ENCODE measurements around the gene ERP44. TPM values are rescaled to one million over a fixed set of nuclear protein-coding genes. Genes with fewer than 3 reads are reported as not detected.

Gene ERP44
- polyA plus RNA-seq, 1 donor (not counting 4 experiments of a cell fraction or from before 2014, with no cell fraction given): 17.6 TPM

- H3K4me1 ChIP-seq (ENCODE audit: control insufficient read depth, extremely low read depth, insufficient read depth, low read length): no peaks in the 10 kb centered on the region
- no peak overlapping the region for H3K9ac ChIP-seq (ENCODE audit: control insufficient read depth, extremely low read depth, insufficient read depth, low read length)
- H3K27me3 ChIP-seq (ENCODE audit: control insufficient read depth, extremely low read depth, insufficient read depth, low read length): no peaks in the 10 kb centered on the region
- H3K9me1 ChIP-seq (ENCODE audit: control insufficient read depth, extremely low read depth, insufficient read depth, low read length): no peaks in the 10 kb centered on the region
- H3K4me3 ChIP-seq (ENCODE audit: control insufficient read depth in 2 of 3, extremely low read depth in 1 of 3, insufficient read depth in 2 of 3, low read depth in 1 of 3, low read length in 3 of 3): no peak overlapping the region
- H2AFZ ChIP-seq (ENCODE audit: control insufficient read depth, low read length): no peak overlapping the region
- TF ChIP-seq EZH2 (IDR thresholded peaks at IDR 0.05; ENCODE audit: low read length): no peak
- TF ChIP-seq CTCF (optimal IDR thresholded peaks at IDR 0.05 in 1 of 3, IDR thresholded peaks at IDR 0.05 in 1 of 3, conservative IDR thresholded peaks at IDR 0.05 in 1 of 3; ENCODE audit: extremely low read depth in 1 of 3, insufficient read depth in 2 of 3, low read length in 3 of 3): no peak
- H3K9me3 ChIP-seq (ENCODE audit: control insufficient read depth, low read depth, low read length): no peaks in the 10 kb centered on the region
- DNase-seq (ENCODE audit: low read depth, low spot score): no peak
- dilution Hi-C loops (cut with MboI; ENCODE audit: extremely low pct_ligation_motif_present, low sequenced_read_pairs): no loop called here
- H3K36me3 ChIP-seq (ENCODE audit: control insufficient read depth in 2 of 2, extremely low read depth in 1 of 2, insufficient read depth in 2 of 2, low read length in 2 of 2): peaks cover 4% of the 10 kb centered on the region in 2 experiments
- H3K79me2 ChIP-seq (ENCODE audit: control insufficient read depth, insufficient read depth, low read length): no peaks in the 10 kb centered on the region
- no peak for FAIRE-seq
- no peak overlapping the region for H3K27ac ChIP-seq (ENCODE audit: control insufficient read depth, insufficient read depth, low read length)
- H4K20me1 ChIP-seq (ENCODE audit: control insufficient read depth, extremely low read depth, insufficient read depth, low read length): no peaks in the 10 kb centered on the region
- H3K4me2 ChIP-seq (ENCODE audit: control insufficient read depth, extremely low read depth, insufficient read depth, low read depth, low read length): no peak overlapping the region
Observed at GRCh38 chr9:99980598-99980997, 118.2 kb downstream of the ERP44 start.

GRCh38 chr9:99978221-99978620, 120.6 kb downstream of the ERP44 start:
- no peaks in the 10 kb centered on the region for H3K9me3 ChIP-seq (ENCODE audit: control insufficient read depth, low read depth, low read length)
- no peak overlapping the region for H3K27ac ChIP-seq (ENCODE audit: control insufficient read depth, insufficient read depth, low read length)
- FAIRE-seq (no peak), DNase-seq (ENCODE audit: low read depth, low spot score) (no peak)
- no peak overlapping the region for H3K9ac ChIP-seq (ENCODE audit: control insufficient read depth, extremely low read depth, insufficient read depth, low read length)
- no peaks in the 10 kb centered on the region for H3K9me1 ChIP-seq (ENCODE audit: control insufficient read depth, extremely low read depth, insufficient read depth, low read length)
- H3K4me3 ChIP-seq (ENCODE audit: control insufficient read depth in 2 of 3, extremely low read depth in 1 of 3, insufficient read depth in 2 of 3, low read depth in 1 of 3, low read length in 3 of 3): no peak overlapping the region
- no peak overlapping the region for H3K4me2 ChIP-seq (ENCODE audit: control insufficient read depth, extremely low read depth, insufficient read depth, low read depth, low read length)
- H3K4me1 ChIP-seq (ENCODE audit: control insufficient read depth, extremely low read depth, insufficient read depth, low read length): no peaks in the 10 kb centered on the region
- no peaks in the 10 kb centered on the region for H3K27me3 ChIP-seq (ENCODE audit: control insufficient read depth, extremely low read depth, insufficient read depth, low read length)
- no peaks in the 10 kb centered on the region for H4K20me1 ChIP-seq (ENCODE audit: control insufficient read depth, extremely low read depth, insufficient read depth, low read length)
- TF ChIP-seq EZH2 (IDR thresholded peaks at IDR 0.05; ENCODE audit: low read length): no peak
- TF ChIP-seq CTCF (optimal IDR thresholded peaks at IDR 0.05 in 1 of 3, IDR thresholded peaks at IDR 0.05 in 1 of 3, conservative IDR thresholded peaks at IDR 0.05 in 1 of 3; ENCODE audit: extremely low read depth in 1 of 3, insufficient read depth in 2 of 3, low read length in 3 of 3): no peak
- H3K79me2 ChIP-seq (ENCODE audit: control insufficient read depth, insufficient read depth, low read length): no peaks in the 10 kb centered on the region
- H3K36me3 ChIP-seq (ENCODE audit: control insufficient read depth in 2 of 2, extremely low read depth in 1 of 2, insufficient read depth in 2 of 2, low read length in 2 of 2): peaks cover 4 to 5% of the 10 kb centered on the region in 2 experiments
- H2AFZ ChIP-seq (ENCODE audit: control insufficient read depth, low read length): no peak overlapping the region
- dilution Hi-C loops (cut with MboI; ENCODE audit: extremely low pct_ligation_motif_present, low sequenced_read_pairs): no loop called here
